MV-4-11 (cell line): ENCODE results near the gene FNDC10.

Source experiments
- DNase-seq: peaks from one replicate; lab custom pipeline; 2025; lab: John Stamatoyannopoulos, UW

FNDC10 gene

DNA sequence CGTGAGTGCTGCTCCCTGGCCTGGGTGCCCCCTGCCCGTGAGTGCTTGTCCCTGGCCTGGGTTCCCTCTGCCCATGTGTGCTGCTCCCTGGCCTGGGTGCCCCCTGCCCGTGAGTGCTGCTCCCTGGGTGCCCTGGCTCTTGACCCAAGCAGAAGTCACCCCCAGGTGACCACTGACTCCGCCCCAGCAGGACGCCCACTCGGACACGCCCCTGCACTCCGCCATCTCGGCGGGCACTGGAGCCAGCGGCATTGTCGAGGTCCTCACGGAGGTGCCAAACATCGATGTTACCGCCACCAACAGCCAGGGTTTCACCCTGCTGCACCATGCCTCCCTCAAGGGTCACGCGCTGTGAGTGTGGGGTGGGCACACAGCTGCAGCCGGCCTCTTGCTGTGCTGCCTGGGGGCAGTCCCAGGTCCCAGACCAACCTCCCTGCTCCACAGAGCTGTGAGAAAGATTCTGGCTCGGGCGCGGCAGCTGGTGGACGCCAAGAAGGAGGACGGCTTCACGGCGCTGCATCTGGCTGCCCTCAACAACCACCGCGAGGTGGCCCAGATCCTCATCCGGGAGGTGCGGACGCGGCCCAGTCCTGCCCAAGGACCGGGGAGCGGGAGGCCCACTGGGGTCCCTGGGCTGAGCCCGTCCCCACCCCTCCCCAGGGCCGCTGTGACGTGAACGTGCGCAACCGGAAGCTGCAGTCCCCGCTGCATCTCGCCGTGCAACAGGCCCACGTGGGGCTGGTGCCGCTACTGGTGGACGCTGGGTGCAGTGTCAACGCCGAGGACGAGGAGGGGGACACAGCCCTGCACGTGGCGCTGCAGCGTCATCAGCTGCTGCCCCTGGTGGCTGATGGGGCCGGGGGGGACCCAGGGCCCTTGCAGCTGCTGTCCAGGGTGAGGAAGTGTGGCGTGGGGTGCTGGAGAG lies 28.2 kb upstream of the FNDC10 start:
- DNase-seq = no peak

DNA sequence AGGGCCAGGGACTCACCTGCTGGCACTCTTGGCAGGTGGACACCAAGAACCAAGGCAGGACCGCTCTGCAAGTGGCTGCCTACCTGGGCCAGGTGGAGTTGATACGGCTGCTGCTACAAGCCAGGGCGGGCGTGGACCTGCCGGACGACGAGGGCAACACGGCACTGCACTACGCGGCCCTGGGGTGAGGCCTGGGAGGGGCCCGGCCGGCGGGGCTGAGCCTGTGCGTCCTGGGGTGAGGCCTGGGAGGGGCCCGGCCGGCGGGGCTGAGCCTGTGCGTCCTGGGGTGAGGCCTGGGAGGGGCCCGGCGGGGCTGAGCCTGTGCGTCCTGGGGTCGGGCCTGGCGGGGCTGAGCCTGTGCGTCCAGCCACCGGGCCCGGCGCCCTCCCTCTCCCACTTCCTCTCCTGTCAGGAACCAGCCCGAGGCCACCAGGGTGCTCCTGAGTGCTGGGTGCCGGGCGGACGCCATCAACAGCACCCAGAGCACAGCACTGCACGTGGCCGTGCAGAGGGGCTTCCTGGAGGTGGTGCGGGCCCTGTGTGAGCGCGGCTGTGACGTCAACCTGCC lies 27.4 kb upstream of the FNDC10 start:
- DNase-seq = no peak

DNA sequence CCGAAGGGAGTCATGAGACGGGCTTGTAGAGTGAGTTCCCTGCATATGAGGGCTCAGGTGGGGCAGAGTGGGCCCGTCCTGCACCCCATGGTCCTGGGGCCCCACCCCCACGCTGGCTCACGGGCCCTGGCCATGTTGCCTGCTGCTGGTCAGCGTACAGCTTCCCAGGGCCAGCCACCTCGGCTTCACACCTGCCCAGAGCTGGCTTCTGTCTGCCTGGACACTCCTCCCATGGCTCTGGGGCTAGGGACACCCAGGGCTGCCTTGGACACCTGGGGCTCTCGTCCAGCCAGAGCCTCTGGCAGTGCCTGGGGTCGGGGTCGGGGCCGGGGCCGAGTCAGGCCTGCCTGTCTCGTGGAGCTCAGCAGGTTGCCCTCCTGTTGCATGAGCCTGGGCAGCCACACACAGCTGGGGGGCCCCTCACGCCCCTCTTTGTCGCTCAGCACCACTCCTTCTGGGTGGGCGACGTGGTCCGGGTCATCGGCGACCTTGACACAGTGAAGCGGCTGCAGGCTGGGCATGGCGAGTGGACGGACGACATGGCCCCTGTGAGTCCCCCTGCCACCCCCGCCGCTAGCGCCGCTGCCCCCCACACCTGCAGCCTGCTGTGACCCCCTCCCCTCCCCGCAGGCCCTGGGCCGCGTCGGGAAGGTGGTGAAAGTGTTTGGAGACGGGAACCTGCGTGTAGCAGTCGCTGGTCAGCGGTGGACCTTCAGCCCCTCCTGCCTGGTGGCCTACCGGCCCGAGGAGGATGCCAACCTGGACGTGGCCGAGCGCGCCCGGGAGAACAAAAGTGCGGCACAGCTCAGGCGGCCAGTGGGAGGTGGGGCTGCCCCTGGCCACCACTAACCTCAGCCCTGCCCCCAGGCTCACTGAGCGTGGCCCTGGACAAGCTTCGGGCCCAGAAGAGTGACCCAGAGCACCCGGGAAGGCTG lies 26.5 kb upstream of the FNDC10 start:
- no peak for DNase-seq

DNA sequence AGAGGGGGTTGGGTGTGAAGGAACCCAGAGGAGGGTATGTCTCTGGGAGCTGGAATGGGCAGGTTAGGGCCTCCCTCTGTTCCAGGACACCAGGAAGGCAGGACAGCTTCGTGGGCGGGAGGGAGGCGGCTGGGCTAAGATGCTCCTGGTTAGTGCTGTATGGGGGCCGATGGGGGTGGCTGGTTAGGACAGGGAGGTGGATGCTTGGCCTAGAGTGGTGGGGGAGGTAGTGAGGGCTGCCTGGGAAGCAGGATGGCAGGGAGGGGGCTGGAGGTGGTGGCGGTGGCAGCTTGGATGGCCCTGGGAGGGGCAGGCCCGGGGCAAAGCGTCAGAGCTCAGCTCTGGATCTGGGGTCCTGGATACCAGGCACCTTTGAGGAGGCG lies 25.9 kb upstream of the FNDC10 start:
- DNase-seq = no peak

DNA sequence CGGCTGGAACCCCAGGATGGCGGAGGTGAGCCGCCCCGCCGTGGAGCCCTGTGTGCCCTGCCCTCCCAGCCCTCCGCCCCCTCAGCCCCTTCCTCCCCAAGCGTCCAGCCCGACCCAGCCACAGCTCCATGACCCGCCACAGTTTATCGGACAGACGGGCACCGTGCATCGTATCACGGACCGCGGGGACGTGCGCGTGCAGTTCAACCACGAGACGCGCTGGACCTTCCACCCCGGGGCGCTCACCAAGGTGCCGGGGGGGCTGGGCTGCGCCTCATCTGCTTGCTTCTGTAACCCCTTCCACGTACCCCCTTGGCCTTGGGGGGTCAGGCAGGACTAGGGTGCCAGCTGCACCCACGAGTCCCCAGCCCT lies 25.5 kb upstream of the FNDC10 start:
- DNase-seq = no peak

DNA sequence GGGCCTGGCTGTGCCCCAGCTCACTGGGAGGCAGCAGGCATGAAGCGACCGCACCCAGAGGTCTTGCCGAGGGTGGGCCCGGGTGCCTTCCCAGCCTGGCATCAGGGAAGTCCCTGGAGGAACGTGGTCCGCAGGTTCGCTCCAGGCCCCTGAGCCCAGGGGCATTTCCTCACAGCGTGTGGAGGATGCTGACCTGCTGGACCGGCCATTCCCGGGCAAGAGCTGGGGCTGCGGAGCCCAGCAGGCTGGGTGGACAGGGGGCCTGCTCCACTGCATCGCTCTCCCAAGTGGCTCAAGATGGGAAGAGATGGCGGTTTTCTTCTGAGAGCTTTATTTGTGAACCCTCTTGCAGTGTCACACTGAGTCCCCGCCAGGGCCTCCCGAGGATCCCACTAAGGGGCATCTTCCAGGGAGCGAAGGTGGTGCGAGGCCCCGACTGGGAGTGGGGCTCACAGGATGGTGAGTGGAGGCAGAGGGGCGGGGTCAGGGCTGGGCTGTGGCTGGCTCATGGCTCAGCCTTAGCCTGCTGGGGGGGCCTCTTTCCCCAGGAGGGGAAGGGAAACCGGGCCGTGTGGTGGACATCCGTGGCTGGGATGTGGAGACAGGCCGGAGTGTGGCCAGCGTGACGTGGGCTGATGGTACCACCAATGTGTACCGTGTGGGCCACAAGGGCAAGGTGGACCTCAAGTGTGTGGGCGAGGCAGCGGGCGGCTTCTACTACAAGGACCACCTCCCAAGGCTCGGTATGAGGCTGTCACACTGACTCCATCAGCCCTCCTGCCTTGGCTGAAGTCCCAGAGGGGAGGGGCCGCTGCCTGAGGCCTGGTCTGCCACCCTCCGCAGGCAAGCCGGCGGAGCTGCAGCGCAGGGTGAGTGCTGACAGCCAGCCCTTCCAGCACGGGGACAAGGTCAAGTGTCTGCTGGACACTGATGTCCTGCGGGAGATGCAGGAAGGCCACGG lies 24.8 kb upstream of the FNDC10 start:
- DNase-seq = no peak

DNA sequence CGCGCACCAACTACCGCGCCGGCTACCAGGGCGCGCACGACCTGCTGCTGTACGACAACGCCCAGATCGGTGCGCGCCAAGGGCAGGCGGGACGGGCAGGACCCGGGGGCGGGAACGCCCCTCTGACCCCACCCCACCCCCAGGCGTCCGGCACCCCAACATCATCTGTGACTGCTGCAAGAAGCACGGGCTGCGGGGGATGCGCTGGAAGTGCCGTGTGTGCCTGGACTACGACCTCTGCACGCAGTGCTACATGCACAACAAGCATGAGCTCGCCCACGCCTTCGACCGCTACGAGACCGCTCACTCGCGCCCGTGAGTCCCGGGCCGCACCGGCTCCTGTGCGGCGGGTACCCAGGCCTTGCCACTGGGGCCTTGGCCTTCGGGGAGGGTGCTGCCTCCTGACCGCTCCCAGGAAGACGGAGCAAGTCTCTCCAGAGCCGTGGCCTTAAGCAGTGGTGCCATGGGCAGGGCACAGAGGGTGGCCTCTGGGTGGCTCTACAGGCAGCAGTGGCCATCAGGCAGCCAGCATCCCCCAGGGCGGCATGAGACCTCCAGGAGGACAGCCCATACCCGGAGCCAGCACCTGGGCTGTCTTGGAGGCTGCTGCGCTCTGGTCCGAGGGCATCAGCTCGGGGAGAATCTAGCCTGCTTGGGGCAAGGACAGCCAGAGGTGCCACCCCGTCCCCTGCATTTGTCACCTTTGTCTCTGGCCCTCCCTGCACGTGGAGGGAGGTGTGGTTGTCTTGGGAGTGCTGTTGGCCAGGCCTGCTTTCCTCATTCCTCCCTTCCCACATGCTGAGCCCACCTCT lies 23.9 kb upstream of the FNDC10 start:
- no peak for DNase-seq

DNA sequence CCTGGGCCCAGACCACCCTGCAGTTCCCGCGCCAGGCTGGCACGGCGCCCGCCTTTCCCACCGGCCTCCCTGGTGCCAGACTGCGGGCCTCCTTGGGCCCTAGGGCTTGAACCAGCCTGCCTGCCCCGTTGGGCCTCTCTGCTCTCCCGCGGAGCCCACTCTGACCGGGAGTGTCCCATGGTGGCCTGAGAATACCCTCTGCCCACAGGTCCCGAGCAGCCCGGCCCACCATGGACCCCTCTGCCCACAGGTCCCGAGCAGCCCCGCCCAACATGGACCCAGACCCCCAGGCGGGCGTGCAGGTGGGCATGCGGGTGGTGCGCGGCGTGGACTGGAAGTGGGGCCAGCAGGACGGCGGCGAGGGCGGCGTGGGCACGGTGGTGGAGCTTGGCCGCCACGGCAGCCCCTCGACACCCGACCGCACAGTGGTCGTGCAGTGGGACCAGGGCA lies 23.3 kb upstream of the FNDC10 start:
- no peak for DNase-seq

DNA sequence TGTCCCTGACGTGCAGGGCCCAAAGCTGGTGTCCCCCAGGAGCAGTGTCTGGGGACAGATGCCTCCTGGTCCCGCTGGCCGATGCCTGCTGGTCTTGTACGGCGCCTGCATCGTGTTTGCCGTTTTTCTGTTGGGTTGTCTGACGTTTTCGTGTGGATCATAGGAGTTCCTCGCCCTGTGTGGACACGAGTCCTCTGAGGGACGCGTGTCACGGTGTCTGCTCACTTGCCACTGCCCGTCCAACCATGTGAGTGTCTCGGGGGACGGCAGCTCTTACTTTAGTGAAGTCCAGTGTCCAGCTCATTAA lies 22.8 kb upstream of the FNDC10 start:
- DNase-seq = no peak

DNA sequence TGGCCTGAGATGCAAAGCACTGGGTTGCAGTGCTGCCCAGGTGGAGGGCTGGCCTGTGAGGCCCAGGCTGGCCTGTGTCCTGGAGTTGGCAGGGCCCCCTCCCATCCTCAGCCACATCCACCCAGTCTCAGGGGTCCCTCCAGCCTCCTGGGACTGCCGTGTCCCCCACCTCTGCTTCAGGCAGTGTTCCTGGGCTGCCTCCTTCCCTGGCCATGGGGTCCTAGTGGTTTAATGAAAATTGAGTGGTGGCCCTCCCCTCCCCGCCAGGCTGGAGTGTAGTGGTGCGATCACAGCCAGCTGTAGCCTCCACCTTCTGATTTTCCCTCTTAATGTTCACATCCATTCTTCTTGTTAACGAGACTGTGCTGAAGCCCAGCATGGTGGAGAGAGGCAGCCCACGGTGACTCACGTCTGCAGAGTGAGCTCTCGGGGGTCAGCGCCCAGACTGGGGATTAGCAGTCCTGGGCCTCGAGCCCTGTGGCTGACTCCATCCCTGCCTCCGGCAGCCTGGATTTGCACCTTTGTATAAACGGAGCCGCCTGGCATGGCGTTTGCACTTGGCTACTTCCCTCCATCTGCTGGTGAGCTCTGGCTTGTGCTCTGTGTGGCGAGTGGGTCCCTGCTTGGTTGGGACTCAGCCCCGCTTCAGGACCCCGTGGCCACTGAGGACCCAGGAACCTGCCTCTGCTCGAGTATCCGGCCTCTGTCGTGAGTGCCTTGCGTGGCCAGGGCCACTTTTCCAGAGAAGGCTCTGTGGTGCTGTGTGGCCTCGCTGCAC lies 22.3 kb upstream of the FNDC10 start:
- no peak for DNase-seq

DNA sequence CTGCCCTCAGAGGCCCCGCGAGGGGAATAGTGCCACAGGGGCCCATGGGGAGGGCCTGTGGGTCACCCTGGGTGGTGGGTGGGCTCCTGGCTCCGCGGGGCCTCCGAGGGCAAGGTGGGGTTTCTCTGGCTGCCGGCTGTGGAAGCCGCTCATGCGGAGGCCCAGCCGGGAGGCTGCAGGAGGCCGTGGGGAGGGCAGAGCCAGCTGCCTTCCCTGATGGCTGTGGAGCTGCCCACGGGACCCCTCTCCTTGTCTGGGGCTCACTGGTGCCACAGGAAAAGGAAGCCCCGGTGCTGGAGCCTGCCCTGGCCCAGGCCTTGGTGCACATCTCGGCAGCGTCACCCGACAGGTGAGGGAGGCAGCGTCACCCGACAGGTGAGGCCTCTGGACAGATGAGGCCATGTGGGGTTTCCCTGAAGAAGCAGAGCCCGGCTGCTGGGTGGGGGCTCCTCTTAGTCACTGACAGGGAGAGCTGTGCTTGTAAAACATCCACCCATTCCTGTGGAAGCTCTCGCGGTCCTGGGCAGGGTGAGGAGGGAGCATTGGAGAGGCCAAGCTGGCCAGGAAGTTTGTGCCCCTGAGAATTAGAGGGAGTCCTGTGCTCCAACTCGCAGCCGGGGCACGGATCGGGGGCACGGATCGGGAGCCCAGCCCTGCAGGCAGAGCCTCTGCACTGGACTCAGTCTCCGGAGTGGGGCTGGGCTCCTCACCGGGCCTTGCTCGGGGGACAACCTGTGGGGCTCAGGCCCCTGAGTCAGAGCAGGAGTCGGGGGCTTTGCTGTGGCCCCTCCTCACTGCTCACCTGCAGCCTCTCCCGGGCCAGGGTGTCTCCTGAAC lies 21.5 kb upstream of the FNDC10 start:
- no peak for DNase-seq

DNA sequence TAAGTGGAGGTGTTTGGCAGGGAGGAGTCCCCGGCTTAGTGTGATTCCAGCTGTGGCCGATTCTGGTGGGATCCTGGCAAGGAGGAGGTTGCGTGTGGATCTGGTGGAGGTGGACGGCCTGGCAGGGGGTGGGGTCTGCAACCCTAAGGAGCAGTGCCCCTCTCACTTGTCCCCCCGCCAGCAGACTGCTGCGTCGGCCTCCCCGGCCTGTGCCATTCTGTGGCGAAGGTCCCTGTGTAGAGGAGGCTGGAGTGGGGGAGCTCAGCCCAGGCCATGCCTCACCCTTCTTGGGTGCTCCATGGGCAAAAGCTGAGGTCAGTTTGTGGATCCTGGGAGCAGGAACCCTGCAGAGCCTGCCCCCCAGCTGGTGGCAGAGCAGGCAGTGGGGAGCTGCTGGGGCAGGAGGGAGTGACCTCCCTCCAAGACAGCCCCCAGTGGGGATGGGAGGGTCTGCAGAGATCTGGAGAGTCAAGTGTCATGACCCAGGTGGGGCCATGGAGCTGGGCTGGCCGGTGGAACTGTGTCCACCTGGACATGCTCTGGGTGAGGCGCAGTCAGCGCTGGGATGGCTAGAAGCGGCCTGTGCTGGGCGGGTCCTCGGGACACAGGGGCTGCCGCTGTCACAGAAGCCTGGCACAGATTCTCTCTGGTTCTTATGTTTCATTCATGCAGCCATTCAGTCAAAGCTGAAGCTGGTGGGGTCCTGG lies 20.7 kb upstream of the FNDC10 start:
- no peak for DNase-seq

DNA sequence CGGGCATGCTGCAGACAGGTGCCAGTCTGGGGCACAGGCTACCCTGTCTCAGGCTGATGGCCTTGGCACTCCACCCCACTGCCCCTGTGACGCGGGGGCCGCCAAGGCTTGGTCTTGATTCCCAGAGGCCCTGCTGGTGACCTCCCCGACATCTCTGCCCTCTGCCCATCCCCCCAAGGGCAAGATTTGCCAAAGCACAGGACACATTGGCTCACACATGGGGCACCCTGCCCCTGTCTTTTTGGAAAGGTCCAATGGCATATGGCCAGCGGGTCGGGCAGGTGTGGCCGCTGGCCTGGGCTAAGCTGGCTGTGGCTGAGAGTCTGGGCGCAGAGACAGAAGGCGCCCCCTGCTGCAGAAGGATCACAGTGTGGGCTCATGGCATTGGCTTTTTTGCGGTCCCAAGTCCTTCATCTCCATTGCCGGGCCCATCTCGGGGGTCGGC lies 20.0 kb upstream of the FNDC10 start:
- no peak for DNase-seq

DNA sequence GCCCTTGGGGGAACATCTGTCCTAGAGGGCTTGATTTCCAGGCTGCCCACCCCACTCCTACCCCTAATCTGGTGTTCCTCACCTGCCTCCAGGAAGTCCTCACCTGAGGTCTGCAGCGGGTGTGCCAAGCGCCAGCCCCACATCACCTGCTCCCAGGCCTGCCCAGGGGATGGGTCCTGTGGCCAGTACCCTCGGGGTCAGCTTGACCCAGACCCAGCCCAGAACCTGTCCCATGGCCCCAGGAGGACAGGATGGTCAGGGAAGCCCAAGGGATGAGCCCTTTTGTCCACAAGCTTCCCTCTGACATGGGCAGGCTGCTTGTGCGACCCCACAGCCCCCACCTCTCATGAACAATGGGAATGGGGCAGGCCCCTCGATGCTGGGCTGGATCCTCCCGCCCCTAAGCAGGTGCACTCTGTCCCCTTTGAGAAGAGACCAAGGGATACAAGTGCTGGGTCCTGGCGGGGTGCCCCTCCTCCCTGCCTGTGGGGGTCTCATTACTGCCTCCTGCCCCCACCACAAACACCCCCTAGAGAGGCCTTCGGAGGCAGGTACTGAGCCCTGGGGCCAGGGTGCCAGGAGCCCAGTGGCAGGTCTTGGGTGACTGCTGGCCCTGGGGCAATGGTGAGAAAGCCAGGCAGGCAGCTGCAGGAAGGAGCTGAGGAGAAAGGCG lies 18.6 kb upstream of the FNDC10 start:
- no peak for DNase-seq

DNA sequence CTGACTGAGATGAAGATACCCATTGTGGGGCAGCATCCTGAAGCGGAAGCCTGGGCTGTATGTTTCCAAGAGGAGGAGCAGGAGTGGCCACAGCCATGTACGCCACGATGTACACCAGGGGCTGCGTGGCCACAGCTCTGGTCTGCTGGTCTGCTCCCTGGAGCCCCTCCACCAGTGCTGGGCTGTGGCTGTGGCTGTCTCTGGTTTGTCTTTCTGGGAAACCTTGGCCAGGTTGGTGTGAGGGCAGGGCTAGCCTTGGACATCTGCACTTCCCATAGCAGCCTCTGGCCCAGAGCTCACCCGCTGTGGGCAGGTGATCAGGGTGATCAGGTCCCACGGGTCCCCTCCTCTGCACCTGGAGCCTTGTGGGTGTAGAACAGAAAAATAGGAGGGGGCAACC lies 18.0 kb upstream of the FNDC10 start:
- no peak for DNase-seq

DNA sequence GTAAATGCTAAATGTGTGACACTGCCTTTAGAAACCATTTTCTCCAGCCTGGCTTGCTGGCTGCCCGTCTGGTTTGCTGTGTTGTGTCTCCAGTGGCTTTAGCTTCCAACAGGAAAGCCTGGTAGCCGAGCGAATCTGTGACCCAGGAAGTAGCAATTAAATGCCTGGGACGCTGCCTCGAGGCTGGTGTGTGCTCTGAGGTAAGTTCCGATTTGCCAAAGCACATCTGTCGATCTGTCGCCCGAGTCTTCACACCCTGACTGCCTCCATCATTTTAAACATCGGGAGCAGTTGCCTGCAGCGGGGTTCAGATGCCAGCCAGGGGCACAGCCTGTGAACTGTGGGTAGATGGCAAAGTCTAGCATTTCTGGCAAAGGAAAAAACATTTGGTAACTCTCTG lies 17.6 kb upstream of the FNDC10 start:
- no peak for DNase-seq

DNA sequence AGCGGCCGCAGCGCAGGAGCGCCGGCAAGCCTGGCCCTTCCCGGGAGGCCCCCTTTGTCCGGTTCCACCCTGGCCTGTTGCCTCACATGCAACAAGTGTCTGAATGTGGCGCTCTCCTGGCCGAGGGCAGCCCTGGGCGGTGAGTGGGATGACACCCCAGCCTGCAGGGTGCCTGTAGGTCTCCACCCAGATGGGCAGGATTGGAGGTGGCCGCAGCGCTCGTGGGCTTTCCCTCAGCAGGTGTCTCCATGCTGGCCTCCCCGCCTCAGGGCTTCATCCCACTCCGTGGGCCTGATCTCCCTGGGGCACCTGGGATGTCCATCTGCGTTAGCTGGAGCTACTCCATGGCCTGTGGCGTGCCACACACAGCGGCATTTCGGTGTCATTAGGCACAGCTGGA lies 16.9 kb upstream of the FNDC10 start:
- no peak for DNase-seq
